Sigmoid colon (tissue), 4 donors: ENCODE measurements around the gene FTO.

Experiments used
- POLR2A ChIP-seq, 2 donors: fragments of 450-650 bp; IDR thresholded peaks; one replicate each; pipeline ENCODE4 v1.6.1; 2016; ENCODE audit warnings: antibody characterized with exemption in 2 of 2, mild to moderate bottlenecking in 2 of 2, moderate library complexity in 2 of 2
- POLR2AphosphoS5 ChIP-seq, 4 donors: sonication (generic); formaldehyde crosslinking; IDR thresholded peaks; one replicate each; pipeline ENCODE4 v1.6.1; 2017; ENCODE audit warnings: antibody characterized with exemption in 4 of 4
- TF ChIP-seq, protein P1 (sequence below), 4 experiments: fragments of 450-650 bp in 3 of 4; fragments of 200-600 bp in 1 of 4; IDR thresholded peaks; one replicate each; pipeline ENCODE4 v1.5.1; 2016 to 2019; ENCODE audit warnings: antibody characterized with exemption in 4 of 4, mild to moderate bottlenecking in 3 of 4, moderate library complexity in 2 of 4

DNA sequence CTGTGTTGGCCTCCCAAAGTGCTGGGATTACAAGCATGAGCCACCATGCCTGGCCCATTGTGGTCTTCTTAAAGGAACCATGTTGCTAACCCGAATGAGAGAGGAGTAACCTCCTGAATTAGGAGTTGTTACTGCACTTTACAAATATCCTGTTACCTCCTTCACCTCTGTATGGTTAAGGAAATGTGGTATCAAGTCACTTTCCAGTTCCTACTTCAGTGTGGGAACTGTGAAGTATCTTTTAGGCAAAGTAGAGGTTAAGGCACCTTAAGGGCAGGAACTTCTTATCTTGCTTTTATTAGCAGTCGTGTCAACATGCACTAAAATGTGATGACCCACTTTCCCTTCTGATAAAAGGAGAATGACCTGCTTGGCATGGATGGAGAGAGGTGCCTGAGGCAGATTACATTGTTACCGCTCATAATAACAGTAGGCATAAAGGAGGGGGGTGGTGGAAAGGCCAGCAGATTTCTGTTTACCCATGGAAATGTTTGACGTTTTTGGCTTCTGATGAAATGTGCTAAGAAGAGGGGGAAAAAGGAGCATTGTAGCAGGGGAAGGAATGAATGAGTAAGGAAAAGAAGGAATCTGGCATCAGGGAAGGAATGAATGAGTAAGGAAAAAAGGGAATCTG, 28.5 kb downstream of the FTO start:
- TF ChIP-seq, protein P1, sequence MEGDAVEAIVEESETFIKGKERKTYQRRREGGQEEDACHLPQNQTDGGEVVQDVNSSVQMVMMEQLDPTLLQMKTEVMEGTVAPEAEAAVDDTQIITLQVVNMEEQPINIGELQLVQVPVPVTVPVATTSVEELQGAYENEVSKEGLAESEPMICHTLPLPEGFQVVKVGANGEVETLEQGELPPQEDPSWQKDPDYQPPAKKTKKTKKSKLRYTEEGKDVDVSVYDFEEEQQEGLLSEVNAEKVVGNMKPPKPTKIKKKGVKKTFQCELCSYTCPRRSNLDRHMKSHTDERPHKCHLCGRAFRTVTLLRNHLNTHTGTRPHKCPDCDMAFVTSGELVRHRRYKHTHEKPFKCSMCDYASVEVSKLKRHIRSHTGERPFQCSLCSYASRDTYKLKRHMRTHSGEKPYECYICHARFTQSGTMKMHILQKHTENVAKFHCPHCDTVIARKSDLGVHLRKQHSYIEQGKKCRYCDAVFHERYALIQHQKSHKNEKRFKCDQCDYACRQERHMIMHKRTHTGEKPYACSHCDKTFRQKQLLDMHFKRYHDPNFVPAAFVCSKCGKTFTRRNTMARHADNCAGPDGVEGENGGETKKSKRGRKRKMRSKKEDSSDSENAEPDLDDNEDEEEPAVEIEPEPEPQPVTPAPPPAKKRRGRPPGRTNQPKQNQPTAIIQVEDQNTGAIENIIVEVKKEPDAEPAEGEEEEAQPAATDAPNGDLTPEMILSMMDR (IDR thresholded peaks at IDR 0.05): no peak
- TF ChIP-seq POLR2AphosphoS5 (IDR thresholded peaks at IDR 0.05) (no peak), POLR2A (IDR thresholded peaks at IDR 0.05) (no peak)
